Measurements from ENCODE around the gene RIOK3. TPM values are rescaled to one million over a fixed set of nuclear protein-coding genes. Genes with fewer than 3 reads are reported as not detected.

RIOK3 gene
- total RNA-seq, 3 donors from 2014 or later (not counting 1 experiment from before 2014, with no cell fraction given): 164 to 233 (median 182) TPM

GRCh38 chr18:23440131-23440530, 13.0 kb upstream of the RIOK3 start:
- 82% methylated on average over 3 of the region's 4 CpGs for WGBS (ENCODE audit: insufficient coverage)
- no peak overlapping the region for H3K4me3 ChIP-seq (ENCODE audit: low read length)
- H3K27me3 Mint-ChIP-seq (ENCODE audit: low read depth in 2 of 2): no peaks in the 10 kb centered on the region
- no peaks in the 10 kb centered on the region for H3K9me3 ChIP-seq (ENCODE audit: control insufficient read depth, insufficient read depth, low read length)
- no peak overlapping the region for H3K27ac Mint-ChIP-seq
- intact Hi-C loops (cut with micrococcal nuclease): no loop called here
- no peak for TF ChIP-seq CTCF (IDR thresholded peaks at IDR 0.05)
- peaks cover 18% of the 10 kb centered on the region for H3K4me1 ChIP-seq (ENCODE audit: control insufficient read depth, insufficient read depth, low read length)
- no peaks in the 10 kb centered on the region for H3K9me3 Mint-ChIP-seq
- no peaks in the 10 kb centered on the region for H3K27me3 ChIP-seq (ENCODE audit: control insufficient read depth, insufficient read depth, low read length)
- DNase-seq (no peak), ATAC-seq (no peak)
- peak overlapping the region; percentile 19 for H3K4me3 Mint-ChIP-seq
- no peaks in the 10 kb centered on the region for H3K36me3 Mint-ChIP-seq
- no peak overlapping the region for H3K27ac ChIP-seq (ENCODE audit: low read length)
- no peaks in the 10 kb centered on the region for H3K36me3 ChIP-seq (ENCODE audit: control insufficient read depth, insufficient read depth, low read length)
- H3K4me1 Mint-ChIP-seq: peaks cover 7 to 15% of the 10 kb centered on the region in 2 donors

DNA sequence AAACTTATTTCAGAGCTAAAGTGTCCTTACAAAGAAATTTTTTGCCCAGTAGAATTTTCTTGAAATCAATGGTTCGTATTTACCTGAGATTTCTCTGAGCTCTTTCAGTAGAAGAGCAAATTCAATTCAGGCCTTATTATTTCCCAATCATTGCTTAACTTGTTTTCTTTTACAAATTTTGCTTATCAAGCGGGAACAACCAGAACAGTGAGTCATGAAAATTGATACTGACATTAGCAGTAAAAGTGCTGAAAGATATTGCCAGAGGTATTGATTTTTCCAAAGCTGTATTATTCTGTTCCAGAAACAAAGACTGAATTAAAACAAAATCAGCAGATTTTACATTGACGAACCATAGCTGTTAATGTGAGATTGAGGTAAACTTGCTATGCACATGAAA, 10.1 kb upstream of the RIOK3 start:
- 95% methylated on average over 1 of the region's 3 CpGs for WGBS (ENCODE audit: insufficient coverage)
- Histone ChIP-seq H3K36me3 (ENCODE audit: control insufficient read depth, insufficient read depth, low read length) (no peaks in the 10 kb centered on the region), H3K27me3 (ENCODE audit: control insufficient read depth, insufficient read depth, low read length) (no peaks in the 10 kb centered on the region), H3K4me1 (ENCODE audit: control insufficient read depth, insufficient read depth, low read length) (peaks cover 4% of the 10 kb centered on the region), H3K27ac (ENCODE audit: low read length) (no peak overlapping the region), H3K9me3 (ENCODE audit: control insufficient read depth, insufficient read depth, low read length) (no peaks in the 10 kb centered on the region), H3K4me3 (ENCODE audit: low read length) (no peak overlapping the region)
- no peaks in the 10 kb centered on the region for H3K36me3 Mint-ChIP-seq
- H3K27me3 Mint-ChIP-seq (ENCODE audit: low read depth in 2 of 2): peaks cover 0 to 4% of the 10 kb centered on the region in 2 donors
- TF ChIP-seq CTCF (IDR thresholded peaks at IDR 0.05): no peak
- no peak for ATAC-seq
- H3K4me1 Mint-ChIP-seq: no peaks in the 10 kb centered on the region
- intact Hi-C loops (cut with micrococcal nuclease): no loop called here
- H3K9me3 Mint-ChIP-seq: no peaks in the 10 kb centered on the region
- H3K27ac Mint-ChIP-seq: no peak overlapping the region
- no peak overlapping the region for H3K4me3 Mint-ChIP-seq
- DNase-seq: no peak

DNA sequence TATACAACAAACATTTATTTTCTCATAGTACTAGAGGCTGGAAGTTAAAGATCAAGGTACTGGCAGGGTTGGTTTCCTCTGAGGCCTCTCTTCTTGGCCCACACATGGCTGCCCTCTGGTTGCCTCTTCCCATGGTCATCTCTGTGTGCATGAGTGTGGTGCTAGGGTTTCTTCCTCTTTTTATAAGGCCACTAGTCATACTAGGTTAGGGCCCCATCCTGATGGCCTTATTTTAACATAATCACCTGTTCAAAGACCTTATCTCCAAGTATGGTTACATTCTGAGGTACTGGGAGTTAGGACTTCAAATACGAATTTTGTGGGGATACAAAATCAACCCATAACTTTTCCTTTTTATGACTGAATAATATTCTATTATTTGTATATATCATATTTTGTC, 4.8 kb upstream of the RIOK3 start:
- Histone ChIP-seq H3K9me3 (ENCODE audit: control insufficient read depth, insufficient read depth, low read length) (no peaks in the 10 kb centered on the region), H3K4me3 (ENCODE audit: low read length) (no peak overlapping the region), H3K4me1 (ENCODE audit: control insufficient read depth, insufficient read depth, low read length) (peaks cover 5% of the 10 kb centered on the region), H3K27ac (ENCODE audit: low read length) (no peak overlapping the region), H3K27me3 (ENCODE audit: control insufficient read depth, insufficient read depth, low read length) (no peaks in the 10 kb centered on the region), H3K36me3 (ENCODE audit: control insufficient read depth, insufficient read depth, low read length) (no peaks in the 10 kb centered on the region)
- DNase-seq: no peak
- no peaks in the 10 kb centered on the region for H3K9me3 Mint-ChIP-seq
- H3K36me3 Mint-ChIP-seq: no peaks in the 10 kb centered on the region
- peaks cover 12 to 14% of the 10 kb centered on the region in 2 donors for H3K4me1 Mint-ChIP-seq
- intact Hi-C loops (cut with micrococcal nuclease): no loop called here
- no peak overlapping the region for H3K4me3 Mint-ChIP-seq
- no CpG with 5 or more reads among the region's 1 CpG for WGBS (ENCODE audit: insufficient coverage)
- ATAC-seq: no peak
- H3K27ac Mint-ChIP-seq: no peak overlapping the region
- peaks cover 0 to 4% of the 10 kb centered on the region in 2 donors for H3K27me3 Mint-ChIP-seq (ENCODE audit: low read depth in 2 of 2)
- no peak for TF ChIP-seq CTCF (IDR thresholded peaks at IDR 0.05)

GRCh38 chr18:23450022-23450421, 3.1 kb upstream of the RIOK3 start:
- peaks cover 0 to 4% of the 10 kb centered on the region in 2 donors for H3K27me3 Mint-ChIP-seq (ENCODE audit: low read depth in 2 of 2)
- peaks cover 24 to 31% of the 10 kb centered on the region in 2 donors for H3K4me1 Mint-ChIP-seq
- Histone ChIP-seq H3K36me3 (ENCODE audit: control insufficient read depth, insufficient read depth, low read length) (no peaks in the 10 kb centered on the region), H3K4me3 (ENCODE audit: low read length) (no peak overlapping the region), H3K27ac (ENCODE audit: low read length) (no peak overlapping the region), H3K27me3 (ENCODE audit: control insufficient read depth, insufficient read depth, low read length) (no peaks in the 10 kb centered on the region), H3K9me3 (ENCODE audit: control insufficient read depth, insufficient read depth, low read length) (no peaks in the 10 kb centered on the region), H3K4me1 (ENCODE audit: control insufficient read depth, insufficient read depth, low read length) (peaks cover 5% of the 10 kb centered on the region)
- ATAC-seq: no peak
- no peak overlapping the region for H3K27ac Mint-ChIP-seq
- intact Hi-C loops (cut with micrococcal nuclease): no loop called here
- H3K36me3 Mint-ChIP-seq: no peaks in the 10 kb centered on the region
- 67% methylated on average over 3 of the region's 4 CpGs for WGBS (ENCODE audit: insufficient coverage)
- TF ChIP-seq CTCF (IDR thresholded peaks at IDR 0.05): no peak
- DNase-seq: no peak
- no peaks in the 10 kb centered on the region for H3K9me3 Mint-ChIP-seq
- no peak overlapping the region for H3K4me3 Mint-ChIP-seq
